Measurements from ENCODE around the gene PTK6. TPM values are rescaled to one million over a fixed set of nuclear protein-coding genes. Genes with fewer than 3 reads are reported as not detected.

Gene PTK6
- total RNA-seq, 3 donors from 2014 or later, result 0.16 to 2.3 (median 0.88) TPM

- no peaks in the 10 kb centered on the region for H3K4me1 ChIP-seq
- no peaks in the 10 kb centered on the region for H3K27me3 ChIP-seq
- peaks cover 11% of the 10 kb centered on the region for H3K36me3 ChIP-seq
- H3K27ac ChIP-seq, result no peak overlapping the region
- no peak overlapping the region for H3K4me3 ChIP-seq
- intact Hi-C loops (cut with DNase I; ENCODE audit: low total_unique reads), result no loop called here
- H3K9me3 ChIP-seq, result no peaks in the 10 kb centered on the region
- no peak for DNase-seq (ENCODE audit: low spot score in 2 of 2)
- TF ChIP-seq POLR2A (IDR thresholded peaks at IDR 0.05), result no peak
- TF ChIP-seq CTCF (IDR thresholded peaks at IDR 0.05), result no peak
- TF ChIP-seq POLR2AphosphoS5 (IDR thresholded peaks at IDR 0.05), result no peak
These were observed 28.0 kb upstream of the PTK6 start for GRCh38 chr20:63565021-63565698.

- H3K4me1 ChIP-seq, result no peaks in the 10 kb centered on the region
- DNase-seq (ENCODE audit: low spot score in 2 of 2), result no peak
- H3K27ac ChIP-seq, result no peak overlapping the region
- no peaks in the 10 kb centered on the region for H3K9me3 ChIP-seq
- no peak for TF ChIP-seq POLR2A (IDR thresholded peaks at IDR 0.05)
- no peak for TF ChIP-seq CTCF (IDR thresholded peaks at IDR 0.05)
- no peak for TF ChIP-seq POLR2AphosphoS5 (IDR thresholded peaks at IDR 0.05)
- intact Hi-C loops (cut with DNase I; ENCODE audit: low total_unique reads), result no loop called here
- no peaks in the 10 kb centered on the region for H3K27me3 ChIP-seq
- H3K36me3 ChIP-seq, result peaks cover 11% of the 10 kb centered on the region
- no peak overlapping the region for H3K4me3 ChIP-seq
These were observed 27.0 kb upstream of the PTK6 start for GRCh38 chr20:63564036-63564810.

GRCh38 chr20:63563225-63563935 is 26.2 kb upstream of the PTK6 start:
- no peak for DNase-seq (ENCODE audit: low spot score in 2 of 2)
- H3K9me3 ChIP-seq, result no peaks in the 10 kb centered on the region
- H3K4me3 ChIP-seq, result no peak overlapping the region
- peaks cover 11% of the 10 kb centered on the region for H3K36me3 ChIP-seq
- intact Hi-C loops (cut with DNase I; ENCODE audit: low total_unique reads), result no loop called here
- TF ChIP-seq CTCF (IDR thresholded peaks at IDR 0.05) (no peak), POLR2AphosphoS5 (IDR thresholded peaks at IDR 0.05) (no peak), POLR2A (IDR thresholded peaks at IDR 0.05) (no peak)
- H3K27me3 ChIP-seq, result no peaks in the 10 kb centered on the region
- H3K4me1 ChIP-seq, result no peaks in the 10 kb centered on the region
- H3K27ac ChIP-seq, result no peak overlapping the region

- TF ChIP-seq CTCF (IDR thresholded peaks at IDR 0.05) (no peak), POLR2AphosphoS5 (IDR thresholded peaks at IDR 0.05) (no peak), POLR2A (IDR thresholded peaks at IDR 0.05) (no peak)
- no peak for DNase-seq (ENCODE audit: low spot score in 2 of 2)
- Histone ChIP-seq H3K27ac (no peak overlapping the region), H3K36me3 (peaks cover 11% of the 10 kb centered on the region), H3K4me1 (no peaks in the 10 kb centered on the region), H3K9me3 (no peaks in the 10 kb centered on the region), H3K4me3 (no peak overlapping the region), H3K27me3 (no peaks in the 10 kb centered on the region)
- intact Hi-C loops (cut with DNase I; ENCODE audit: low total_unique reads), result no loop called here
These were observed 25.5 kb upstream of the PTK6 start for GRCh38 chr20:63562461-63563224.

Data from breast epithelium (tissue), 4 donors.